Measurements from ENCODE around the gene ADCY2.

ADCY2 gene

DNA sequence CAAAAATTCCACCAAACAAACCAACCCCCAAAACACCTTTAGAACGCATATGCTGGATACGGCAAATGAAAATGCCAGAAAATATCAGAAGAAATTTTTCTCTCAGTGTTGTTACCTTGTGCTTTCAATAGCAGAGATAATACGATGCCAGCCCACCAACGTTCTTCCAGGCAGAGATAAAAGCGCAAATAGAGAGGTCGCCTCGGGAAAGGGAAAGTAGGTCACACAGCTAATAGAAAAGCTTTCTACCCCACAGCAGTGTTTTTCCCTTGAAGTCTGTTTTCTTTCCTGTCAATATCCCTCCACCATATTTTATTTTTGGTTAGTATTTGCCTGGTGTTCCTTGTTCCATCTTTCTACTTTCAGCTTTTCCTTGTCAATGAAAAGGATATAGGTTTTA lies 353.7 kb downstream of the ADCY2 start:
- TF ChIP-seq, protein P1, sequence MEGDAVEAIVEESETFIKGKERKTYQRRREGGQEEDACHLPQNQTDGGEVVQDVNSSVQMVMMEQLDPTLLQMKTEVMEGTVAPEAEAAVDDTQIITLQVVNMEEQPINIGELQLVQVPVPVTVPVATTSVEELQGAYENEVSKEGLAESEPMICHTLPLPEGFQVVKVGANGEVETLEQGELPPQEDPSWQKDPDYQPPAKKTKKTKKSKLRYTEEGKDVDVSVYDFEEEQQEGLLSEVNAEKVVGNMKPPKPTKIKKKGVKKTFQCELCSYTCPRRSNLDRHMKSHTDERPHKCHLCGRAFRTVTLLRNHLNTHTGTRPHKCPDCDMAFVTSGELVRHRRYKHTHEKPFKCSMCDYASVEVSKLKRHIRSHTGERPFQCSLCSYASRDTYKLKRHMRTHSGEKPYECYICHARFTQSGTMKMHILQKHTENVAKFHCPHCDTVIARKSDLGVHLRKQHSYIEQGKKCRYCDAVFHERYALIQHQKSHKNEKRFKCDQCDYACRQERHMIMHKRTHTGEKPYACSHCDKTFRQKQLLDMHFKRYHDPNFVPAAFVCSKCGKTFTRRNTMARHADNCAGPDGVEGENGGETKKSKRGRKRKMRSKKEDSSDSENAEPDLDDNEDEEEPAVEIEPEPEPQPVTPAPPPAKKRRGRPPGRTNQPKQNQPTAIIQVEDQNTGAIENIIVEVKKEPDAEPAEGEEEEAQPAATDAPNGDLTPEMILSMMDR (IDR thresholded peaks at IDR 0.05; ENCODE audit: low read depth, low read length): no peak
- no peak overlapping the region for H3K4me3 ChIP-seq (ENCODE audit: low read depth, low read length)

- no peak overlapping the region for H3K4me3 ChIP-seq (ENCODE audit: low read depth, low read length)
- TF ChIP-seq, protein P1 (IDR thresholded peaks at IDR 0.05; ENCODE audit: low read depth, low read length): no peak
These were observed 355.9 kb downstream of the ADCY2 start for GRCh38 chr5:7751874-7752273.

DNA sequence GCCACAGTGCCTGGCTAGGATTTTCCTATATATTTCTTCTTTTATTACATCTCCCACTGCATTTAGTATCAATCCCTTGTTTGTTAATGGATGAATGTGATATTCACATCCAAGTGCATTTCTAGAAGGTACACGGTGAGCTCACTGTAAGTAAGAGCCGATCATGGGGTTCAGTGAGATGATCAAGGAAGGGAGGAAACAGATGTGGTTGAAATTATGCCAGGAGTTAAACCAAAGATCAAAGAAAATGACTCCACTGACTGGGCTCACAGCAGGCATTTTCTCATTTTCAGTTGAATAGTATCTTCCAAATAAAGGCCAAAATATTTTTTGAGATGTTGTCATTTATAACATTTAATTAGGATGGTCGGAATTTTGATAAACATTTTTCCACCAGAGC lies 357.2 kb downstream of the ADCY2 start:
- TF ChIP-seq, protein P1 (IDR thresholded peaks at IDR 0.05; ENCODE audit: low read depth, low read length): no peak

GRCh38 chr5:7753596-7753995 lies 357.7 kb downstream of the ADCY2 start:
- TF ChIP-seq, protein P1 (IDR thresholded peaks at IDR 0.05; ENCODE audit: low read depth, low read length): no peak
- H3K4me3 ChIP-seq (ENCODE audit: low read depth, low read length): no peak overlapping the region

More for the DNA sequence above, 357.2 kb downstream of the ADCY2 start:
- no peak overlapping the region for H3K4me3 ChIP-seq (ENCODE audit: low read depth, low read length)

DNA sequence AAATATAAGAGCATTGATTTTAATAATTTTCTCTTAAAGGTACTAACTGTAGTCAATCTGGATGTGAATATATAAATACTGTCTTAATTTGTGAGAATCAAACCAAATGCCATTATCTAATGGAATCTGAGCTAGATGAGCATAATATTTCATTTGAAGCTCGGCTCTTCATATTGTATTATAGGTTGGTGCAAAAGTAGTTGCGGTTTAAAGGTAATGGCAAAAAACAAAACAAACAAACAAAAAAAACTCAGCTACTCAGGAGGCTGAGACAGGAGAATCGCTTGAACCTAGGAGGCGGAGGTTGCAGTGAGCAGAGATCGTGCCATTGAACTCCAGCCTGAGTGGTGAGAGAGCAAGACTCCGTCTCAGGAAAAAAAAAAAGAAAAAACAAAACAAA lies 358.6 kb downstream of the ADCY2 start:
- TF ChIP-seq, protein P1 (IDR thresholded peaks at IDR 0.05; ENCODE audit: low read depth, low read length): no peak
- no peak overlapping the region for H3K4me3 ChIP-seq (ENCODE audit: low read depth, low read length)

DNA sequence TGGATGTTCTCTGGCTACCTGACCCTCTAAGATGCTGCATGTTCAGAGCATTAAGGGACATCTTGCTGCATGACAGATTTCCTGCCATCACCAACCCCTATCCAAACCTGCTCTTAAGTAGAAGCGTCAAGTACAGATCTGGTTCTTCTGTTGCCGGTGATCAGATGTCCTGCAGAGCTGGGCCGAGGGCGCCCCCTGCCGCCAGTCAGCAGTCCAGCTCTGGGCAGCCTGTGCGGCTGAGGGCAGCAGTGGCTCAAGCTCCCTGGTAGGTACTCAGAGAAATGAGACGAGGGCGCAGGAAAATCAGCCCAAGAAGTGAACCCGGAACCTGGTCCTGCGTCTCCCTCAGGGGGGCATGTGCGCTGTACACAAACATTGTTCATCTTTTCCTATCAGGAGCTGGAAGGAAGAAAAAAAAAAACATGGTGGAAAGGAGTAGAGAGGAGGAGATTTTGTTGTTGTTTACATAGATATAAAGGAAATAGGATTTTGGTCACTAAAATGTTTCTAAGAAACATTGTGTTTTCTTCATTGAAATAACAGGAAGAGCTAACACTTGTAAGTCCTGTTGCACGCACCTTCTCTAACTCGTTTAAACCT lies 359.2 kb downstream of the ADCY2 start:
- TF ChIP-seq, protein P1 (IDR thresholded peaks at IDR 0.05; ENCODE audit: low read depth, low read length): peak; percentile 39
- no peak overlapping the region for H3K4me3 ChIP-seq (ENCODE audit: low read depth, low read length)

DNA sequence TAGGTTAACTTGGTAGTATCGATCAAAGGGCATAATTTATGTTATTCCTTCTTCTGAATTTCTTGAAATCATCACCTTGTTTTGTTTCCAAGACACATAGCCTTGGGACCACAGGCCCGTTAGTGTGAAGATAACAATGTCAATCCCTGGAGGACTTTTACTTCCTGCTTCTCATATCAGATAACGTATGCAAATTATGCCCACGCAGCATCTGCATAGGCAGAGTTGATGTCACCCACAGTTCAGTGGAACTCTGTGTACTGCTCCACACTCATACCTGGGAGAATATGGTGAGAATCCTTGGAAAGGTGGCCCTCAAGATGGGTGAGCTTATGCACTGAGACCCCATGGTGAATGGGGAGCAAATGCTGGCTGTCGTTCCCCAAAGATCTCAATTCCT lies 360.0 kb downstream of the ADCY2 start:
- TF ChIP-seq, protein P1 (IDR thresholded peaks at IDR 0.05; ENCODE audit: low read depth, low read length): no peak
- no peak overlapping the region for H3K4me3 ChIP-seq (ENCODE audit: low read depth, low read length)
